Mesothelial cell of epicardium (in vitro differentiated cells): ENCODE results near the gene SAMM50. TPM values are rescaled to one million over a fixed set of nuclear protein-coding genes. Genes with fewer than 3 reads are reported as not detected.

Experiments used
- DNase-seq, 2 experiments: peaks; one replicate each; pipeline ENCODE4 v3.0.0; 2021; ENCODE audit warnings: low spot score in 2 of 2; ENCODE audit not compliant: unreplicated experiment in 2 of 2
- H3K27ac Mint-ChIP-seq: 2 replicates; pipeline ENCODE4 v1.8.0; 2021; ENCODE audit warnings: mixed read lengths
- H3K27me3 Mint-ChIP-seq: 2 replicates; pipeline ENCODE4 v1.8.0; 2021; ENCODE audit warnings: low read depth, mixed read lengths
- H3K36me3 Mint-ChIP-seq: 2 replicates; pipeline ENCODE4 v1.8.0; 2021; ENCODE audit warnings: mixed read lengths
- H3K4me1 Mint-ChIP-seq: 2 replicates; pipeline ENCODE4 v1.8.0; 2021; ENCODE audit warnings: mixed read lengths
- H3K4me3 Mint-ChIP-seq: 2 replicates; pipeline ENCODE4 v1.8.0; 2021; ENCODE audit warnings: mild to moderate bottlenecking, moderate library complexity, mixed read lengths
- H3K9me3 Mint-ChIP-seq: 2 replicates; pipeline ENCODE4 v1.8.0; 2021; ENCODE audit warnings: mixed read lengths
- total RNA-seq: library from RNA; stranded (reverse); gene quantifications from 3 replicates; pipeline ENCODE4 v1.2.1, GENCODE V29; 2021
- TF ChIP-seq, protein P1 (sequence below): fragments of 200-600 bp; sonication (generic); IDR thresholded peaks from one replicate; pipeline ENCODE4 v1.5.0; 2021; ENCODE audit warnings: antibody characterized with exemption; ENCODE audit not compliant: unreplicated experiment

SAMM50 gene
- total RNA-seq, 1 donor from 2014 or later = 44.9 TPM

DNA sequence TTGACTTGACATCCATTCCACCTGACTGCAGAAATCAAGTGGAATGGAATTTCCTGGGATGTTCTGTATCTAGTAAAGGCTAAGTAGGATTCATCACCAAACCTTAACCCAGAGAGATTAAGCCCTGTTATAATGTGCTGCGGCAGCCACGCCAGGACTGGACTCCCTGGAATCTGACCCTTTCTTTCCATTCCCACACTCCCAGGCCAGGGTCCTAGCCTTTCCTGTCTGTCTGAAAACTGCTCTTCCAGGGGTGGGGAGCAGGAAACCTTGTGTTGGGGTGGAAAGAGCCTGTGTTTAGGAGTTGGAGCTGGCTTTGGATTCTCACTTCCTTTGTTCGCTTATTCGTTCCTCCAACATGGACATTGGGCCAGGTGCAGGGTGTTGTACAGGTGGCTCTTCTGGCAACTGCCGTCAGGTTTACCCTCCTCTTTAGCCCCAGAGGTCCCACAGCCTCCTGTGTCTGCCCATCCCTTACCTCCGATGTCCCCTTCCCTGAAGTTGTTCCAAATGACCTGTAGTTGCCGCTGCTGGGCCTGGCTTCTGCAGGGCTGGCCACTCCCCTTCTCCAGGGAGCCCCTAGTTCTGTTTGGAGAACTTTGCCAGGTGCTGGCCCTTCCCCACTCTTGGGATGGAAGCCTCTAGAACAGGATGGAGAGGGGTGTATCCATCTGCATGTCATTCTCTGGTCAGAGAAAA is 48.3 kb downstream of the SAMM50 start:
- Mint-ChIP-seq H3K36me3 (peaks cover 23% of the 10 kb centered on the region), H3K4me3 (no peak overlapping the region), H3K27ac (no peak overlapping the region), H3K9me3 (peaks cover 7% of the 10 kb centered on the region), H3K27me3 (no peaks in the 10 kb centered on the region), H3K4me1 (peaks cover 22% of the 10 kb centered on the region)
- DNase-seq = no peak
- TF ChIP-seq, protein P1, sequence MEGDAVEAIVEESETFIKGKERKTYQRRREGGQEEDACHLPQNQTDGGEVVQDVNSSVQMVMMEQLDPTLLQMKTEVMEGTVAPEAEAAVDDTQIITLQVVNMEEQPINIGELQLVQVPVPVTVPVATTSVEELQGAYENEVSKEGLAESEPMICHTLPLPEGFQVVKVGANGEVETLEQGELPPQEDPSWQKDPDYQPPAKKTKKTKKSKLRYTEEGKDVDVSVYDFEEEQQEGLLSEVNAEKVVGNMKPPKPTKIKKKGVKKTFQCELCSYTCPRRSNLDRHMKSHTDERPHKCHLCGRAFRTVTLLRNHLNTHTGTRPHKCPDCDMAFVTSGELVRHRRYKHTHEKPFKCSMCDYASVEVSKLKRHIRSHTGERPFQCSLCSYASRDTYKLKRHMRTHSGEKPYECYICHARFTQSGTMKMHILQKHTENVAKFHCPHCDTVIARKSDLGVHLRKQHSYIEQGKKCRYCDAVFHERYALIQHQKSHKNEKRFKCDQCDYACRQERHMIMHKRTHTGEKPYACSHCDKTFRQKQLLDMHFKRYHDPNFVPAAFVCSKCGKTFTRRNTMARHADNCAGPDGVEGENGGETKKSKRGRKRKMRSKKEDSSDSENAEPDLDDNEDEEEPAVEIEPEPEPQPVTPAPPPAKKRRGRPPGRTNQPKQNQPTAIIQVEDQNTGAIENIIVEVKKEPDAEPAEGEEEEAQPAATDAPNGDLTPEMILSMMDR = no peak

DNA sequence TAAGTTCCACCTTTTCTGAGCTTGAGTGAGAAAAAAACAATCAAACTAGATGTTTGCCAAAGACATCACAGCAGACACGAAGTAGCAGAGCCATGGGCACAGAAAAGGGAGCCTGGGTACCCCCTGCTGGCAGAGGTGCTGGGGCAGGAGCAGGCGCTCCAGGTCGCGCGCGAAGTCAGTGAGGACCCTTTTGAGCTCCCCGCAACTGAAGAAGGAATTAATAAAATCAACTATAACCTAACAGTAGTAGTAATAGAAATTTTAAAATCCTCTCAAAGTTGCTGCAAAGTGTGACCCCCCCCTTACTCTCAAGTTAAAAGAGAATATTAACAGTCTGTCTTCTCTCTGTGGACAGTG is 48.8 kb downstream of the SAMM50 start:
- Mint-ChIP-seq H3K36me3 (peaks cover 19% of the 10 kb centered on the region), H3K27ac (no peak overlapping the region), H3K27me3 (no peaks in the 10 kb centered on the region), H3K4me3 (no peak overlapping the region), H3K9me3 (peaks cover 7% of the 10 kb centered on the region), H3K4me1 (peaks cover 22% of the 10 kb centered on the region)
- TF ChIP-seq, protein P1 = no peak
- no peak for DNase-seq

DNA sequence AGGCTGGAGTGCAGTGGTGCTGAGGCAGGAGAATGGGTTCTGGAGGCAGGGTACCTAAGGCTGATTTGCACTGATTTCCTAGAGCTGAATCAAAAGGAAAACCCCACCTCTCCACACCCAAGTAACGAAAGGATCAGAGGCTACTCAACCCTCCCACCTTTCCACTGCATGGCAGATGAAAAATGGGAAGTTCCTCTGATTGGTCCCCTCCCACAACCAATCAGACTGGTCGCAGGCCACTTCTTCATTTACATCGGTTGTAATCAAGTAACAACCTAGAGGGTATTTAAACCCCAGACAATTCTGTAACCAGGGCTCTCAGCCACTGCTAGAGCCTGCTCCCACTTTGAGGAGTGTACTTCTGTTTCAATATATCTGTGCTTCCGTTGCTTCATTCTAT is 50.3 kb downstream of the SAMM50 start:
- H3K27me3 Mint-ChIP-seq = no peaks in the 10 kb centered on the region
- H3K9me3 Mint-ChIP-seq = peaks cover 7% of the 10 kb centered on the region
- TF ChIP-seq, protein P1 = no peak
- no peak overlapping the region for H3K27ac Mint-ChIP-seq
- H3K36me3 Mint-ChIP-seq = peaks cover 17% of the 10 kb centered on the region
- DNase-seq = no peak
- H3K4me3 Mint-ChIP-seq = no peak overlapping the region
- H3K4me1 Mint-ChIP-seq = peaks cover 22% of the 10 kb centered on the region

DNA sequence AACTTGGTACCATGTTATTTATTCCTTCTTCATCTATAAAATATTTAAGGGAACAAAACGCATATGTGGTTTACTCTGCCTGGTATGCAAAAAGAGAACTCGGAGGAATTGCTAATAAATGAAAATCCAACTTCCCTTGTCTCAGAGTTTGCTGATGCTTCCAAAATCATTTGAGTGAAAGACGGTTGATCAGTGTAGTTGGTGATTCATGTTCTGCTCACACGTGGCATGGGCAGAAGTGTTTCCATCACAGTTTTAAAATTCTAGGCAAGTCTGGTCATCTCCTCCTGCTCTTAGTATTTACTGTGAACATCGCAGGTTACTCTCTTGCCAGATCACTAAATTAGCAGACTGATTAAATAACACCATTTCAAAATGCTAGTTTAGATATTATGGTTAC is 56.9 kb downstream of the SAMM50 start:
- TF ChIP-seq, protein P1 = no peak
- Mint-ChIP-seq H3K27ac (no peak overlapping the region), H3K36me3 (peaks cover 2% of the 10 kb centered on the region), H3K27me3 (no peaks in the 10 kb centered on the region), H3K4me3 (no peak overlapping the region), H3K4me1 (peaks cover 3% of the 10 kb centered on the region), H3K9me3 (no peaks in the 10 kb centered on the region)
- DNase-seq = no peak

DNA sequence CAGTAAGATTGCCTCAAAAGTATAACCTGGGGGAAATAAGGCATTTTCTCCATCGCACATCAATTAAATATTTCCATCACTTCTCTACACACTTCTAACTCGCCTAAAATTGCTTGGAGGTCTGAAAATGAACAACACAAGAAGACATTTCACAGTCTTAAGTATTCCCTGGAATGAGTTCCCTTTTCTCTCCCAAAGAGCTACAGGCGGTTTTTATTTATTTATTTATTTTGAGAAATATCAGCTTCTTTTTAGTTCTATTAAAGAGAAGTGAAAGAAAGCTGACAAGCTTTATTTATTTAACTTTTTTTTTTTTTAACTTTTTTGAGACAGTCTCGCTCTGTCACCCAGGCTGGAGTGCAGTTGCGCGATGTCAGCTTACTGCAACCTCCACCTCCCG is 57.3 kb downstream of the SAMM50 start:
- H3K4me1 Mint-ChIP-seq = peaks cover 3% of the 10 kb centered on the region
- peaks cover 2% of the 10 kb centered on the region for H3K36me3 Mint-ChIP-seq
- TF ChIP-seq, protein P1 = no peak
- no peaks in the 10 kb centered on the region for H3K9me3 Mint-ChIP-seq
- no peak overlapping the region for H3K27ac Mint-ChIP-seq
- H3K27me3 Mint-ChIP-seq = no peaks in the 10 kb centered on the region
- no peak for DNase-seq
- H3K4me3 Mint-ChIP-seq = no peak overlapping the region
